IMR-90 (cell line): ENCODE results near the gene CTCFL. TPM values are rescaled to one million over a fixed set of nuclear protein-coding genes. Genes with fewer than 3 reads are reported as not detected.

ENCODE experiments used
- ATAC-seq: fragments of 200-7000 bp; cut with Tn5 transposase; 2 replicates; pipeline ENCODE4 v1.9.1; 2020; ENCODE audit warnings: low read depth, mild to moderate bottlenecking, moderate library complexity
- BruUV-seq: library from RNA; stranded (reverse); fragments of 400-500 nt; replicated peaks from 2 replicates; lab custom pipeline; 2021; lab: Mats Ljungman, UMichigan
- CTCF ChIA-PET: fragments of 300-600 bp; formaldehyde crosslinking; extraction: SDS; loops from one replicate; lab custom pipeline; 2021; ENCODE audit warnings: antibody characterized with exemption; lab: Yijun Ruan, JAX
- POLR2A ChIA-PET: fragments of 300-600 bp; sonication (Branson Sonifier 250); formaldehyde crosslinking; loops from one replicate; lab custom pipeline; 2022; ENCODE audit warnings: antibody characterized with exemption; ENCODE audit not compliant: unreplicated experiment; lab: Charles Lee
- DNase-seq: peaks from one replicate; pipeline ENCODE4 v3.0.0; 2013
- H2AFZ ChIP-seq: replicated peaks from 2 replicates; pipeline ENCODE3; 2013; ENCODE audit warnings: low read length, mild to moderate bottlenecking; ENCODE audit not compliant: poor library complexity
- H2AK5ac ChIP-seq: 2 replicates; pipeline ENCODE4 v1.6.1; 2013; ENCODE audit warnings: low read depth, low read length, inconsistent platforms
- H2AK9ac ChIP-seq: replicated peaks from 2 replicates; pipeline ENCODE3; 2013; ENCODE audit warnings: mild to moderate bottlenecking, low read depth, low read length, moderate library complexity; ENCODE audit not compliant: poor library complexity
- H2BK120ac ChIP-seq: 2 replicates; pipeline ENCODE4 v1.6.1; 2013; ENCODE audit warnings: low read depth, low read length, inconsistent platforms
- H2BK15ac ChIP-seq: 3 replicates; pipeline ENCODE4 v1.6.1; 2013; ENCODE audit warnings: low read depth, low read length, inconsistent platforms
- H2BK20ac ChIP-seq: 2 replicates; pipeline ENCODE4 v1.6.1; 2013; ENCODE audit warnings: low read depth, mild to moderate bottlenecking, inconsistent platforms, low read length, moderate library complexity
- H2BK5ac ChIP-seq: 2 replicates; pipeline ENCODE4 v1.6.1; 2013; ENCODE audit warnings: mild to moderate bottlenecking, low read depth, low read length, inconsistent platforms; ENCODE audit not compliant: poor library complexity, severe bottlenecking
- H3K14ac ChIP-seq: replicated peaks from 2 replicates; pipeline ENCODE4 v1.6.1; 2013; ENCODE audit warnings: low read depth, low read length, inconsistent platforms
- H3K18ac ChIP-seq: 2 replicates; pipeline ENCODE4 v1.6.1; 2013; ENCODE audit warnings: low read depth, low read length, control low read depth
- H3K23ac ChIP-seq: 2 replicates; pipeline ENCODE4 v1.6.1; 2013; ENCODE audit warnings: low read depth, low read length, inconsistent platforms
- H3K27ac ChIP-seq: 2 replicates; pipeline ENCODE4 v1.5.1; 2013; ENCODE audit warnings: mild to moderate bottlenecking, control low read depth, low read length; ENCODE audit not compliant: insufficient read depth
- H3K27me3 ChIP-seq: 2 replicates; pipeline ENCODE4 v1.6.1; 2013; ENCODE audit warnings: low read length; ENCODE audit not compliant: control insufficient read depth, insufficient read depth
- H3K36me3 ChIP-seq: 2 replicates; pipeline ENCODE4 v1.6.1; 2013; ENCODE audit warnings: low read length, mixed read lengths; ENCODE audit not compliant: control insufficient read depth, insufficient read depth
- H3K4ac ChIP-seq: 2 replicates; pipeline ENCODE4 v1.6.1; 2013; ENCODE audit warnings: low read depth, low read length, inconsistent platforms
- H3K4me1 ChIP-seq: 2 replicates; pipeline ENCODE4 v1.6.1; 2013; ENCODE audit warnings: low read length, mixed read lengths; ENCODE audit not compliant: control insufficient read depth, insufficient read depth
- H3K4me2 ChIP-seq: 2 replicates; pipeline ENCODE4 v1.6.1; 2013; ENCODE audit warnings: low read depth, mild to moderate bottlenecking, control low read depth, low read length, moderate library complexity
- H3K4me3 ChIP-seq: 2 replicates; pipeline ENCODE4 v1.5.1; 2013; ENCODE audit warnings: low read depth, mild to moderate bottlenecking, control low read depth, low read length, moderate library complexity; ENCODE audit not compliant: insufficient read depth
- H3K56ac ChIP-seq: 2 replicates; pipeline ENCODE4 v1.6.1; 2013; ENCODE audit warnings: low read length, inconsistent platforms; ENCODE audit not compliant: insufficient read depth; ENCODE audit errors: extremely low read depth
- H3K79me1 ChIP-seq, 2 experiments: 2 replicates each; pipeline ENCODE4 v1.6.1; 2013; ENCODE audit warnings: low read length in 2 of 2, inconsistent platforms in 1 of 2, low read depth in 1 of 2
- H3K9ac ChIP-seq: 2 replicates; pipeline ENCODE4 v1.6.1; 2013; ENCODE audit warnings: low read depth, low read length, control low read depth
- H3K9me1 ChIP-seq: 2 replicates; pipeline ENCODE4 v1.6.1; 2013; ENCODE audit warnings: low read length, inconsistent platforms; ENCODE audit not compliant: insufficient read depth
- H3K9me3 ChIP-seq: 2 replicates; pipeline ENCODE4 v1.6.1; 2013; ENCODE audit warnings: low read length; ENCODE audit not compliant: control insufficient read depth, insufficient read depth
- H4K20me1 ChIP-seq: 2 replicates; pipeline ENCODE4 v1.6.1; 2013; ENCODE audit warnings: low read length, inconsistent platforms; ENCODE audit not compliant: insufficient read depth
- H4K5ac ChIP-seq: 2 replicates; pipeline ENCODE4 v1.6.1; 2013; ENCODE audit warnings: mild to moderate bottlenecking, low read depth, low read length, control low read depth
- H4K8ac ChIP-seq, 2 experiments: 2 replicates each; pipeline ENCODE4 v1.6.1; 2013; ENCODE audit warnings: low read depth in 2 of 2, low read length in 2 of 2, control low read depth in 1 of 2, inconsistent platforms in 1 of 2
- H4K91ac ChIP-seq: 2 replicates; pipeline ENCODE4 v1.6.1; 2013; ENCODE audit warnings: low read depth, low read length, inconsistent platforms; ENCODE audit not compliant: insufficient read depth
- CEBPB ChIP-seq: IDR thresholded peaks from 2 replicates; pipeline ENCODE4 v1.6.1; 2012; ENCODE audit warnings: low read depth, low read length, improper control_type of control experiment
- CHD1 ChIP-seq: IDR thresholded peaks from 2 replicates; pipeline ENCODE4 v1.6.1; 2012; ENCODE audit warnings: low read depth, low read length, improper control_type of control experiment
- CTCF ChIP-seq: conservative IDR thresholded peaks from 2 replicates; pipeline ENCODE4 v1.5.1; 2012; ENCODE audit warnings: mild to moderate bottlenecking, low read depth, low read length, improper control_type of control experiment
- ELK1 ChIP-seq: fragments of 150-350 bp; IDR thresholded peaks from 2 replicates; pipeline ENCODE4 v1.6.1; 2016; ENCODE audit warnings: low read depth, mild to moderate bottlenecking, low read length, moderate library complexity, borderline replicate concordance
- FOS ChIP-seq: fragments of 150-350 bp; IDR thresholded peaks from 2 replicates; pipeline ENCODE4 v1.6.1; 2016; ENCODE audit warnings: low read depth, low read length
- MAFK ChIP-seq: IDR thresholded peaks from 2 replicates; pipeline ENCODE4 v1.6.1; 2012; ENCODE audit warnings: low read depth, low read length, improper control_type of control experiment
- MAZ ChIP-seq: IDR thresholded peaks from 2 replicates; pipeline ENCODE4 v1.6.1; 2012; ENCODE audit warnings: low read depth, mild to moderate bottlenecking, low read length, improper control_type of control experiment, moderate library complexity, borderline replicate concordance
- MXI1 ChIP-seq: IDR thresholded peaks from 2 replicates; pipeline ENCODE4 v1.6.1; 2012; ENCODE audit warnings: low read depth, mild to moderate bottlenecking, low read length, moderate library complexity, borderline replicate concordance
- NFE2L2 ChIP-seq: fragments of 150-350 bp; IDR thresholded peaks from 2 replicates; pipeline ENCODE4 v1.6.1; 2016; ENCODE audit warnings: low read depth, mild to moderate bottlenecking, low read length
- POLR2A ChIP-seq: IDR thresholded peaks from 2 replicates; pipeline ENCODE4 v1.6.1; 2012; ENCODE audit warnings: mild to moderate bottlenecking, low read depth, low read length
- RAD21 ChIP-seq: IDR thresholded peaks from 2 replicates; pipeline ENCODE4 v1.6.1; 2012; ENCODE audit warnings: low read length, improper control_type of control experiment
- RFX5 ChIP-seq: IDR thresholded peaks from 2 replicates; pipeline ENCODE4 v1.8.0; 2012; ENCODE audit warnings: low read depth, mild to moderate bottlenecking, low read length, moderate library complexity
- SMC3 ChIP-seq: fragments of 150-350 bp; IDR thresholded peaks from 2 replicates; pipeline ENCODE4 v1.6.1; 2016; ENCODE audit warnings: low read depth, mild to moderate bottlenecking, antibody characterized with exemption, low read length, moderate library complexity
- WGBS, 2 experiments: methylation state at CpG; one replicate each; pipeline versions ENCODE4 v1.1.5 to v1.1.7; 2013; ENCODE audit warnings: missing lambda C conversion rate in 2 of 2; ENCODE audit not compliant: insufficient read length in 1 of 2; ENCODE audit errors: extremely low coverage in 2 of 2; 5-methylcytosine and 5-hydroxymethylcytosine counted together
- dilution Hi-C: fragments of 300-500 bp; cut with HindIII; formaldehyde crosslinking; loops from one replicate; pipeline ENCODE4 v1.14.3; 2018; ENCODE audit warnings: low sequenced_read_pairs; ENCODE audit not compliant: unreplicated experiment
- in situ Hi-C: fragments of 300-500 bp; cut with MboI; formaldehyde crosslinking; loops from 3 replicates; pipeline ENCODE4 v1.14.3; 2019; ENCODE audit warnings: low sequenced_read_pairs, inconsistent platforms, mixed read lengths
- intact Hi-C: fragments of 100-400 bp; cut with micrococcal nuclease; formaldehyde crosslinking; loops from 2 replicates; pipeline ENCODE4 v1.10.0; 2022
- polyA plus RNA-seq, 3 experiments: library from polyadenylated mRNA; depleted of rRNA; stranded (reverse); fragments of >200 nt; gene quantifications; 2 replicates each; pipeline ENCODE4 v1.2.3, GENCODE V29; 2012; ENCODE audit warnings: low replicate concordance in 1 of 3
- total RNA-seq: library from RNA; depleted of rRNA; stranded (reverse); fragments of >200 nt; gene quantifications from 2 replicates; pipeline ENCODE4 v1.2.3, GENCODE V29; 2012

The CTCFL gene
- total and polyA plus RNA-seq, 2 of the 4 experiments (the other 2 are of a cell fraction): not detected

- DNase-seq (no peak), ATAC-seq (no peak)
- ChIA-PET POLR2A (no interaction called here), CTCF (no interaction called here)
- no peaks in the 10 kb centered on the region for H4K20me1 ChIP-seq
- no TSS peak for BruUV-seq
- H3K56ac ChIP-seq: no peak overlapping the region
- intact Hi-C loops (no loop called here), in situ Hi-C loops (no loop called here), dilution Hi-C loops (no loop called here)
- no peak overlapping the region for H3K4me2 ChIP-seq
- no peak overlapping the region for H3K18ac ChIP-seq
- H3K4me3 ChIP-seq: no peak overlapping the region
- H2BK5ac ChIP-seq: no peak overlapping the region
- H3K27me3 ChIP-seq: peaks cover 5% of the 10 kb centered on the region
- no peak overlapping the region for H2AFZ ChIP-seq
- H4K5ac ChIP-seq: no peak overlapping the region
- H2BK15ac ChIP-seq: no peak overlapping the region
- H3K4ac ChIP-seq: no peak overlapping the region
- no peak overlapping the region for H3K9ac ChIP-seq
- no peak overlapping the region for H2AK9ac ChIP-seq
- H3K14ac ChIP-seq: no peak overlapping the region
- no peaks in the 10 kb centered on the region for H3K36me3 ChIP-seq
- no peak overlapping the region for H4K8ac ChIP-seq
- no peaks in the 10 kb centered on the region for H3K9me1 ChIP-seq
- H3K23ac ChIP-seq: no peak overlapping the region
- H2AK5ac ChIP-seq: no peak overlapping the region
- no peaks in the 10 kb centered on the region for H3K9me3 ChIP-seq
- no peaks in the 10 kb centered on the region for H3K79me1 ChIP-seq
- 80% methylated on average over 5 of the region's 11 CpGs; no CpG with 5 or more reads in 1 of the 2 experiments for WGBS, 2 experiments
- no peak overlapping the region for H4K91ac ChIP-seq
- no peaks in the 10 kb centered on the region for H3K4me1 ChIP-seq
- no peak overlapping the region for H3K27ac ChIP-seq
- no peak overlapping the region for H2BK20ac ChIP-seq
- no peak for TF ChIP-seq FOS
- no peak for TF ChIP-seq RAD21
- no peak for TF ChIP-seq CHD1
- TF ChIP-seq CEBPB: no peak
- no peak for TF ChIP-seq SMC3
- TF ChIP-seq MXI1: no peak
- TF ChIP-seq CTCF: no peak
- no peak for TF ChIP-seq MAFK
- no peak for TF ChIP-seq ELK1
- TF ChIP-seq NFE2L2: no peak
- no peak for TF ChIP-seq POLR2A
- TF ChIP-seq RFX5: no peak
- TF ChIP-seq MAZ: no peak
- H2BK120ac ChIP-seq: no peak overlapping the region
These were observed 40.2 kb upstream of the CTCFL start for GRCh38 chr20:57564951-57565642.
